ENCODE data around the gene ATXN2.

GRCh38 chr12:111606767-111607230, 7.7 kb upstream of the ATXN2 start:
- no peak for TF ChIP-seq CTCF (IDR thresholded peaks at IDR 0.05; ENCODE audit: low read length)
- no peak for TF ChIP-seq EZH2 (IDR thresholded peaks at IDR 0.05; ENCODE audit: borderline replicate concordance, low read length)
